NCI-H2029 treated with DMSO at 0.1 percent for 48 hours (cell line): ENCODE data around the gene AHCYL1.

Experiments
- DNase-seq: peaks from one replicate; lab custom pipeline; 2025; lab: John Stamatoyannopoulos, UW

Gene AHCYL1

GRCh38 chr1:110035236-110035752 lies 50.7 kb downstream of the AHCYL1 start:
- DNase-seq = no peak

- no peak for DNase-seq
Observed at GRCh38 chr1:110038271-110038670, 53.7 kb downstream of the AHCYL1 start.

GRCh38 chr1:110039641-110040040 lies 55.1 kb downstream of the AHCYL1 start:
- DNase-seq = no peak

GRCh38 chr1:110040548-110040947 lies 56.0 kb downstream of the AHCYL1 start:
- no peak for DNase-seq

- DNase-seq = no peak
Observed at GRCh38 chr1:110043016-110043415, 58.5 kb downstream of the AHCYL1 start.

GRCh38 chr1:110047463-110047862 lies 62.9 kb downstream of the AHCYL1 start:
- DNase-seq = no peak

GRCh38 chr1:110048240-110048639 lies 63.7 kb downstream of the AHCYL1 start:
- DNase-seq = no peak

- DNase-seq = no peak
Observed at GRCh38 chr1:110048923-110049601, 64.5 kb downstream of the AHCYL1 start.

- no peak for DNase-seq
Observed at GRCh38 chr1:110049801-110050601, 65.4 kb downstream of the AHCYL1 start.

- DNase-seq = no peak
Observed at GRCh38 chr1:110050602-110051261, 66.2 kb downstream of the AHCYL1 start.

- DNase-seq = no peak
Observed at GRCh38 chr1:110051262-110051648, 66.7 kb downstream of the AHCYL1 start.

- DNase-seq = no peak
Observed at GRCh38 chr1:110053552-110054428, 69.2 kb downstream of the AHCYL1 start.

- DNase-seq = no peak
Observed at GRCh38 chr1:110055493-110056284, 71.1 kb downstream of the AHCYL1 start.

GRCh38 chr1:110056285-110056683 lies 71.7 kb downstream of the AHCYL1 start:
- no peak for DNase-seq

GRCh38 chr1:110056776-110057175 lies 72.2 kb downstream of the AHCYL1 start:
- no peak for DNase-seq

- no peak for DNase-seq
Observed at GRCh38 chr1:110057963-110058518, 73.5 kb downstream of the AHCYL1 start.

GRCh38 chr1:110058591-110058990 lies 74.0 kb downstream of the AHCYL1 start:
- no peak for DNase-seq

- no peak for DNase-seq
Observed at GRCh38 chr1:110059133-110059863, 74.7 kb downstream of the AHCYL1 start.

GRCh38 chr1:110060034-110060661 lies 75.6 kb downstream of the AHCYL1 start:
- DNase-seq = no peak
